ENCODE results near the gene USP9X. TPM values are rescaled to one million over a fixed set of nuclear protein-coding genes. Genes with fewer than 3 reads are reported as not detected.
"Not testable (repeated sequence)": the region's sequence is repeated elsewhere in the genome, so short reads cannot be mapped to it uniquely, and the experiment has no call there.

USP9X gene
- total RNA-seq, 1 donor from 2014 or later, result 147 TPM

DNA sequence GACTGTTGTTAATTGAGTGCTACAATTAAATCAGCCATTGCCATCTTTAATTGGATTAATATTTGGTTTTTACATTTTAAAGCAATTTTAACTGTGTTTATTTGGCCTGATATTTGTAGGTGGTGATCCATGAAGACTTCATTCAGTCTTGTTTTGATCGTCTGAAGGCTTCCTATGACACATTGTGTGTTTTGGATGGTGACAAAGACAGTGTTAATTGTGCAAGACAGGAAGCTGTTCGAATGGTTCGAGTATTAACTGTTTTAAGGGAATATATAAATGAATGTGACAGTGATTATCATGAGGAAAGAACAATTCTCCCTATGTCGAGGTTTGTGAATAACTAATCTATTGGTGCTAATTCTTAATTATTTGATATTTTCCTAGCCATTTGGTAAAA, 82.6 kb downstream of the USP9X start:
- Histone ChIP-seq H3K9me3 (ENCODE audit: control insufficient read depth in 3 of 3, low read length in 3 of 3) (no peaks in the 10 kb centered on the region), H3K4me1 (ENCODE audit: control insufficient read depth in 3 of 3, insufficient read depth in 3 of 3, low read length in 3 of 3) (no peaks in the 10 kb centered on the region), H3K27me3 (ENCODE audit: control insufficient read depth in 3 of 3, insufficient read depth in 3 of 3, low read length in 3 of 3) (no peaks in the 10 kb centered on the region), H3K4me3 (ENCODE audit: low read length in 3 of 3) (no peak overlapping the region), H3K36me3 (ENCODE audit: control insufficient read depth in 3 of 3, insufficient read depth in 3 of 3, low read length in 3 of 3) (peaks cover 8 to 32% (median 17%) of the 10 kb centered on the region in 3 donors), H3K27ac (ENCODE audit: low read depth, low read length) (no peak overlapping the region), H3K9ac (ENCODE audit: low read depth in 1 of 3, low read length in 3 of 3) (no peak overlapping the region)

DNA sequence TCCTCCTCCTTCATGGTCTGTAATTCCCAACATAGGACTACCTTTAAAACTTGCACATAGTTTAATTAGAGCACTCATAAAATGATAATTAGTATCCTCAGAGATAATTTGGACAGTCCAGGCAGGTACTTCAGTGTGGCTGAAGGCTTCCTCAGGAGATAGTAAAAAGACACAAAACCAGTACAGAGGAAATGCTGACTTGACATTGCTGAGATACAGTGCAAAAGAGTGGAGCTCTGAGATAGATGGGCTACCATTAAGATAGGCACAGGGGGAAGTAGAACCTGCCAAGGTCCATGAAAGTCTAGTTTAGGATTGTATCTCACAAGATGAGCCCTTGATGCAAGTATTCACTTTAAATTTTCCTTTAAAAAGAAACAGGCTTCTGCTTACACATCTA, 91.0 kb downstream of the USP9X start:
- H3K9me3 ChIP-seq (ENCODE audit: control insufficient read depth in 3 of 3, low read length in 3 of 3), result no peaks in the 10 kb centered on the region
- no peaks in the 10 kb centered on the region for H3K27me3 ChIP-seq (ENCODE audit: control insufficient read depth in 3 of 3, insufficient read depth in 3 of 3, low read length in 3 of 3)
- H3K4me1 ChIP-seq (ENCODE audit: control insufficient read depth in 3 of 3, insufficient read depth in 3 of 3, low read length in 3 of 3), result no peaks in the 10 kb centered on the region
- H3K4me3 ChIP-seq (ENCODE audit: low read length in 3 of 3), result no peak overlapping the region
- no peak overlapping the region for H3K27ac ChIP-seq (ENCODE audit: low read depth, low read length)
- no peak overlapping the region for H3K9ac ChIP-seq (ENCODE audit: low read depth in 1 of 3, low read length in 3 of 3)
- peaks cover 4 to 9% (median 7%) of the 10 kb centered on the region in 3 donors for H3K36me3 ChIP-seq (ENCODE audit: control insufficient read depth in 3 of 3, insufficient read depth in 3 of 3, low read length in 3 of 3)

GRCh38 chrX:41177297-41177696, 92.1 kb downstream of the USP9X start:
- no peak overlapping the region for H3K9ac ChIP-seq (ENCODE audit: low read depth in 1 of 3, low read length in 3 of 3)
- H3K27ac ChIP-seq (ENCODE audit: low read depth, low read length), result no peak overlapping the region
- H3K9me3 ChIP-seq (ENCODE audit: control insufficient read depth in 3 of 3, low read length in 3 of 3), result no peaks in the 10 kb centered on the region
- no peak overlapping the region for H3K4me3 ChIP-seq (ENCODE audit: low read length in 3 of 3)
- H3K36me3 ChIP-seq (ENCODE audit: control insufficient read depth in 3 of 3, insufficient read depth in 3 of 3, low read length in 3 of 3), result peaks cover 4 to 7% (median 6%) of the 10 kb centered on the region in 3 donors
- H3K27me3 ChIP-seq (ENCODE audit: control insufficient read depth in 3 of 3, insufficient read depth in 3 of 3, low read length in 3 of 3), result no peaks in the 10 kb centered on the region
- no peaks in the 10 kb centered on the region for H3K4me1 ChIP-seq (ENCODE audit: control insufficient read depth in 3 of 3, insufficient read depth in 3 of 3, low read length in 3 of 3)

DNA sequence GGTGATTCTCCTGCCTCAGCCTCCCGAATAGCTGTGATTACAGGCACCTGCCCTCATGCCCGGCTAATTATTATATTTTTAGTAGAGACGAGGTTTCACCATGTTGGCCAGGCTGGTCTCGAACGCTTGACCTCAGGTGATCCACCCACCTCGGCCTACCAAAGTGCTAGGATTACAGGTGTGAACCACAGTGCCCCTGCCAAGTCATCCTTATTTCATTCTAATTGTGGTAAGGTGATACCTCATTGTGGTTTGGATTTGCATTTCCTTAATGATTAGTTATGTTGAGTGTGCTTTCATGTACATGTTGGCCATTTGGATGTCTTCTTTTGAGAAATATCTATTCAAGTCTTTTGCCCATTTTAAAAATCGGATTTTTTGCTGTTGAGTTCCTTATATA, 93.0 kb downstream of the USP9X start:
- no peak overlapping the region for H3K9ac ChIP-seq (ENCODE audit: low read depth in 1 of 3, low read length in 3 of 3)
- no peak overlapping the region for H3K4me3 ChIP-seq (ENCODE audit: low read length in 3 of 3)
- H3K27me3 ChIP-seq (ENCODE audit: control insufficient read depth in 3 of 3, insufficient read depth in 3 of 3, low read length in 3 of 3), result no peaks in the 10 kb centered on the region
- no peak overlapping the region for H3K27ac ChIP-seq (ENCODE audit: low read depth, low read length)
- H3K9me3 ChIP-seq (ENCODE audit: control insufficient read depth in 3 of 3, low read length in 3 of 3), result no peaks in the 10 kb centered on the region
- no peaks in the 10 kb centered on the region for H3K4me1 ChIP-seq (ENCODE audit: control insufficient read depth in 3 of 3, insufficient read depth in 3 of 3, low read length in 3 of 3)
- H3K36me3 ChIP-seq (ENCODE audit: control insufficient read depth in 3 of 3, insufficient read depth in 3 of 3, low read length in 3 of 3), result peaks cover 4 to 5% (median 4%) of the 10 kb centered on the region in 3 donors

GRCh38 chrX:41180194-41180908, 95.1 kb downstream of the USP9X start:
- H3K4me1 ChIP-seq (ENCODE audit: control insufficient read depth in 3 of 3, insufficient read depth in 3 of 3, low read length in 3 of 3), result no peaks in the 10 kb centered on the region
- H3K9me3 ChIP-seq (ENCODE audit: control insufficient read depth in 3 of 3, low read length in 3 of 3), result no peaks in the 10 kb centered on the region
- H3K27ac ChIP-seq (ENCODE audit: low read depth, low read length), result no peak overlapping the region
- H3K27me3 ChIP-seq (ENCODE audit: control insufficient read depth in 3 of 3, insufficient read depth in 3 of 3, low read length in 3 of 3), result no peaks in the 10 kb centered on the region
- peaks cover 2 to 7% (median 4%) of the 10 kb centered on the region in 3 donors for H3K36me3 ChIP-seq (ENCODE audit: control insufficient read depth in 3 of 3, insufficient read depth in 3 of 3, low read length in 3 of 3)
- no peak overlapping the region for H3K4me3 ChIP-seq (ENCODE audit: low read length in 3 of 3)
- no peak overlapping the region for H3K9ac ChIP-seq (ENCODE audit: low read depth in 1 of 3, low read length in 3 of 3)

- Histone ChIP-seq H3K4me1 (ENCODE audit: control insufficient read depth in 3 of 3, insufficient read depth in 3 of 3, low read length in 3 of 3) (no peaks in the 10 kb centered on the region), H3K9me3 (ENCODE audit: control insufficient read depth in 3 of 3, low read length in 3 of 3) (no peaks in the 10 kb centered on the region), H3K27ac (ENCODE audit: low read depth, low read length) (no peak overlapping the region), H3K36me3 (ENCODE audit: control insufficient read depth in 3 of 3, insufficient read depth in 3 of 3, low read length in 3 of 3) (peaks cover 2 to 16% (median 4%) of the 10 kb centered on the region in 3 donors), H3K4me3 (ENCODE audit: low read length in 3 of 3) (no peak overlapping the region), H3K9ac (ENCODE audit: low read depth in 1 of 3, low read length in 3 of 3) (no peak overlapping the region), H3K27me3 (ENCODE audit: control insufficient read depth in 3 of 3, insufficient read depth in 3 of 3, low read length in 3 of 3) (no peaks in the 10 kb centered on the region)
Measured at GRCh38 chrX:41184312-41184711, 99.1 kb downstream of the USP9X start.

DNA sequence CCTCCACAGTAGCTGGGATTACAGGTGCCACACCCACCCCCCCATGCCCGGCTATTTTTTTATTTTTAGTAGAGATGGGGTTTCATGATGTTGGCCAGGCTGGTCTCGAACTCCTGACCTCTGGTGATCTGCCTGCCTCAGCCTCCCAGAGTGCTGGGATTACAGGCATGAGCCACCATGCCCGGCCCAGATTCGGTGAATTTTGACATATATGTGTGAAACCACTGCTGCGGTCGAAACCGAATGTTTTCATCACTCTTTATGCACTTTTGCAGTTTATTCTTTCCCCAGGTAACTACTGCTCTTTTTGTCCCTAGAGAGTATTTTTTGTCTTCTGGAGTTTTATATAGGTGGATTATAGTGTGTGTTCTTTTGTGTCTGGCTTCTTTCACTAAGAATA, 101.7 kb downstream of the USP9X start:
- H3K4me3 ChIP-seq (ENCODE audit: low read length in 3 of 3); H3K27me3 ChIP-seq (ENCODE audit: control insufficient read depth in 3 of 3, insufficient read depth in 3 of 3, low read length in 3 of 3); H3K4me1 ChIP-seq (ENCODE audit: control insufficient read depth in 3 of 3, insufficient read depth in 3 of 3, low read length in 3 of 3); H3K9me3 ChIP-seq (ENCODE audit: control insufficient read depth in 3 of 3, low read length in 3 of 3); H3K27ac ChIP-seq (ENCODE audit: low read depth, low read length); H3K9ac ChIP-seq (ENCODE audit: low read depth in 1 of 3, low read length in 3 of 3): not testable (repeated sequence)
- H3K36me3 ChIP-seq (ENCODE audit: control insufficient read depth in 3 of 3, insufficient read depth in 3 of 3, low read length in 3 of 3), result peaks cover 12 to 19% (median 14%) of the 10 kb centered on the region in 3 donors

- H3K27me3 ChIP-seq (ENCODE audit: control insufficient read depth in 3 of 3, insufficient read depth in 3 of 3, low read length in 3 of 3), result no peaks in the 10 kb centered on the region
- H3K36me3 ChIP-seq (ENCODE audit: control insufficient read depth in 3 of 3, insufficient read depth in 3 of 3, low read length in 3 of 3), result peaks cover 11 to 23% (median 15%) of the 10 kb centered on the region in 3 donors
- H3K9ac ChIP-seq (ENCODE audit: low read depth in 1 of 3, low read length in 3 of 3), result no peak overlapping the region
- H3K27ac ChIP-seq (ENCODE audit: low read depth, low read length), result no peak overlapping the region
- no peaks in the 10 kb centered on the region for H3K4me1 ChIP-seq (ENCODE audit: control insufficient read depth in 3 of 3, insufficient read depth in 3 of 3, low read length in 3 of 3)
- no peaks in the 10 kb centered on the region for H3K9me3 ChIP-seq (ENCODE audit: control insufficient read depth in 3 of 3, low read length in 3 of 3)
- no peak overlapping the region for H3K4me3 ChIP-seq (ENCODE audit: low read length in 3 of 3)
Measured at GRCh38 chrX:41189156-41189555, 103.9 kb downstream of the USP9X start.

DNA sequence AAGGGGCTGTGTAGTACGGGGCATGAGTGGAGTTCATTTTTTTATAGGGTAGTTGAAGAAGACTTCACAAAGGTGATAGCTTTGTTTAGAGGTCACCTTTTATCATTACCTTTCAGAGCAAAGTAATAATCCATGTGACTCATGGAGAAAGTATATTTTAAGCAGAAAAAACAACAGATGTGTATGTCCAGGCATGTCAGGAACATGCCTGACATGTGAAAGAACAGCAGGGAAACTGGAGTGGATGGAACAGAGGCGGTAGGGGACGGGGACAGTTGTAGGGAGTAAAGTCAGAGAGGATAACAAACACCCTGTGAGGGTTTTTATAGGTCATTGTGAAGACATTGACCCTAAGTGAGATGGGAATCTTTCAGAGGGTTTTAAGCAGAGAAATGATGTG, 107.6 kb downstream of the USP9X start:
- no peak overlapping the region for H3K9ac ChIP-seq (ENCODE audit: low read depth in 1 of 3, low read length in 3 of 3)
- H3K4me1 ChIP-seq (ENCODE audit: control insufficient read depth in 3 of 3, insufficient read depth in 3 of 3, low read length in 3 of 3), result no peaks in the 10 kb centered on the region
- no peaks in the 10 kb centered on the region for H3K27me3 ChIP-seq (ENCODE audit: control insufficient read depth in 3 of 3, insufficient read depth in 3 of 3, low read length in 3 of 3)
- no peaks in the 10 kb centered on the region for H3K9me3 ChIP-seq (ENCODE audit: control insufficient read depth in 3 of 3, low read length in 3 of 3)
- H3K36me3 ChIP-seq (ENCODE audit: control insufficient read depth in 3 of 3, insufficient read depth in 3 of 3, low read length in 3 of 3), result peaks cover 9 to 22% (median 15%) of the 10 kb centered on the region in 3 donors
- no peak overlapping the region for H3K4me3 ChIP-seq (ENCODE audit: low read length in 3 of 3)
- H3K27ac ChIP-seq (ENCODE audit: low read depth, low read length), result no peak overlapping the region

DNA sequence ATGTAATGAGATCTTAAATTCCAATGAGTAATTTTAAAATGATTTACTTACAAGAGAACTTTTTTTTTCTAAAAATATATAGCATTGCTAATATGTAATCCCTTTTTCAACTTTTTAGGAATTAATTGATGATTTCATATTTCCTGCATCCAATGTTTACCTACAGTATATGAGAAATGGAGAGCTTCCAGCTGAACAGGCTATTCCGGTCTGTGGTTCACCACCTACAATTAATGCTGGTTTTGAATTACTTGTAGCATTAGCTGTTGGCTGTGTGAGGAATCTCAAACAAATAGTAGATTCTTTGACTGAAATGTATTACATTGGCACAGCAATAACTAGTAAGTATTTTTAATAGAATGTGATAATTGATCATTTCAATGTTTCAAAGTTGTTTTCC, 113.2 kb downstream of the USP9X start:
- Histone ChIP-seq H3K4me1 (ENCODE audit: control insufficient read depth in 3 of 3, insufficient read depth in 3 of 3, low read length in 3 of 3) (no peaks in the 10 kb centered on the region), H3K9me3 (ENCODE audit: control insufficient read depth in 3 of 3, low read length in 3 of 3) (no peaks in the 10 kb centered on the region), H3K27ac (ENCODE audit: low read depth, low read length) (no peak overlapping the region), H3K27me3 (ENCODE audit: control insufficient read depth in 3 of 3, insufficient read depth in 3 of 3, low read length in 3 of 3) (no peaks in the 10 kb centered on the region), H3K36me3 (ENCODE audit: control insufficient read depth in 3 of 3, insufficient read depth in 3 of 3, low read length in 3 of 3) (peaks cover 3 to 43% (median 8%) of the 10 kb centered on the region in 3 donors), H3K4me3 (ENCODE audit: low read length in 3 of 3) (no peak overlapping the region), H3K9ac (ENCODE audit: low read depth in 1 of 3, low read length in 3 of 3) (no peak overlapping the region)

All from skeletal muscle tissue (tissue), 4 donors.